Measurements from ENCODE around the gene MAML3. TPM values are rescaled to one million over a fixed set of nuclear protein-coding genes. Genes with fewer than 3 reads are reported as not detected.
A peak's percentile ranks its signal among the peaks of the same experiment; 100 is the strongest.

MAML3 gene
- total RNA-seq, 1 donor from 2014 or later = 18.7 TPM

GRCh38 chr4:140018931-140019618 lies 134.9 kb downstream of the MAML3 start:
- no peak for DNase-seq (ENCODE audit: extremely low read depth, low read depth, low spot score)

GRCh38 chr4:140014284-140014683 lies 139.7 kb downstream of the MAML3 start:
- DNase-seq (ENCODE audit: extremely low read depth, low read depth, low spot score) = no peak

GRCh38 chr4:140012688-140013486 lies 141.1 kb downstream of the MAML3 start:
- peak; percentile 78 for DNase-seq (ENCODE audit: extremely low read depth, low read depth, low spot score)

- no peak for DNase-seq (ENCODE audit: extremely low read depth, low read depth, low spot score)
Observed at GRCh38 chr4:140005699-140006098, 148.3 kb downstream of the MAML3 start.

- no peak for DNase-seq (ENCODE audit: extremely low read depth, low read depth, low spot score)
Observed at GRCh38 chr4:140004922-140005627, 148.9 kb downstream of the MAML3 start.

- DNase-seq (ENCODE audit: extremely low read depth, low read depth, low spot score) = no peak
Observed at GRCh38 chr4:140004549-140004895, 149.5 kb downstream of the MAML3 start.

GRCh38 chr4:140003876-140004548 lies 150.0 kb downstream of the MAML3 start:
- no peak for DNase-seq (ENCODE audit: extremely low read depth, low read depth, low spot score)

- DNase-seq (ENCODE audit: extremely low read depth, low read depth, low spot score) = no peak
Observed at GRCh38 chr4:140000232-140000631, 153.8 kb downstream of the MAML3 start.

GRCh38 chr4:139988863-139989765 lies 164.9 kb downstream of the MAML3 start:
- peak; percentile 93 for DNase-seq (ENCODE audit: extremely low read depth, low read depth, low spot score)

GRCh38 chr4:139987502-139987850 lies 166.5 kb downstream of the MAML3 start:
- no peak for DNase-seq (ENCODE audit: extremely low read depth, low read depth, low spot score)

- no peak for DNase-seq (ENCODE audit: extremely low read depth, low read depth, low spot score)
Observed at GRCh38 chr4:139986689-139987501, 167.1 kb downstream of the MAML3 start.

- DNase-seq (ENCODE audit: extremely low read depth, low read depth, low spot score) = no peak
Observed at GRCh38 chr4:139986106-139986505, 167.9 kb downstream of the MAML3 start.

- DNase-seq (ENCODE audit: extremely low read depth, low read depth, low spot score) = no peak
Observed at GRCh38 chr4:139985401-139985800, 168.6 kb downstream of the MAML3 start.

GRCh38 chr4:139984471-139984870 lies 169.5 kb downstream of the MAML3 start:
- DNase-seq (ENCODE audit: extremely low read depth, low read depth, low spot score) = no peak

GRCh38 chr4:139978692-139979091 lies 175.3 kb downstream of the MAML3 start:
- DNase-seq (ENCODE audit: extremely low read depth, low read depth, low spot score) = no peak

GRCh38 chr4:139977838-139978609 lies 176.0 kb downstream of the MAML3 start:
- no peak for DNase-seq (ENCODE audit: extremely low read depth, low read depth, low spot score)

GRCh38 chr4:139975830-139976272 lies 178.1 kb downstream of the MAML3 start:
- peak; percentile 48 for DNase-seq (ENCODE audit: extremely low read depth, low read depth, low spot score)

GRCh38 chr4:139973616-139974015 lies 180.4 kb downstream of the MAML3 start:
- DNase-seq (ENCODE audit: extremely low read depth, low read depth, low spot score) = no peak
